ENCODE data around the gene RPL22.

RPL22 gene

GRCh38 chr1:6163973-6164617 lies 35.3 kb downstream of the RPL22 start:
- H3K9ac ChIP-seq (ENCODE audit: low read length), result no peak overlapping the region

GRCh38 chr1:6163191-6163972 lies 36.0 kb downstream of the RPL22 start:
- Histone ChIP-seq H3K4me3 (ENCODE audit: low read length) (no peak overlapping the region), H3K36me3 (ENCODE audit: control insufficient read depth, insufficient read depth, low read length) (no peaks in the 10 kb centered on the region), H3K27me3 (ENCODE audit: control insufficient read depth, insufficient read depth, low read length) (peaks cover 15% of the 10 kb centered on the region), H3K4me1 (ENCODE audit: control insufficient read depth, insufficient read depth, low read length) (no peaks in the 10 kb centered on the region), H3K9me3 (ENCODE audit: control insufficient read depth, low read length) (no peaks in the 10 kb centered on the region), H3K9ac (ENCODE audit: low read length) (no peak overlapping the region)

More at GRCh38 chr1:6163973-6164617, 35.3 kb downstream of the RPL22 start:
- no peaks in the 10 kb centered on the region for H3K36me3 ChIP-seq (ENCODE audit: control insufficient read depth, insufficient read depth, low read length)
- no peak overlapping the region for H3K4me3 ChIP-seq (ENCODE audit: low read length)
- peaks cover 15% of the 10 kb centered on the region for H3K27me3 ChIP-seq (ENCODE audit: control insufficient read depth, insufficient read depth, low read length)
- no peaks in the 10 kb centered on the region for H3K4me1 ChIP-seq (ENCODE audit: control insufficient read depth, insufficient read depth, low read length)
- H3K9me3 ChIP-seq (ENCODE audit: control insufficient read depth, low read length), result no peaks in the 10 kb centered on the region

- peaks cover 15% of the 10 kb centered on the region for H3K27me3 ChIP-seq (ENCODE audit: control insufficient read depth, insufficient read depth, low read length)
- H3K4me3 ChIP-seq (ENCODE audit: low read length), result no peak overlapping the region
- H3K4me1 ChIP-seq (ENCODE audit: control insufficient read depth, insufficient read depth, low read length), result no peaks in the 10 kb centered on the region
- no peaks in the 10 kb centered on the region for H3K9me3 ChIP-seq (ENCODE audit: control insufficient read depth, low read length)
- H3K9ac ChIP-seq (ENCODE audit: low read length), result no peak overlapping the region
- H3K36me3 ChIP-seq (ENCODE audit: control insufficient read depth, insufficient read depth, low read length), result no peaks in the 10 kb centered on the region
Measured at GRCh38 chr1:6162773-6163172, 36.6 kb downstream of the RPL22 start.

- Histone ChIP-seq H3K36me3 (ENCODE audit: control insufficient read depth, insufficient read depth, low read length) (no peaks in the 10 kb centered on the region), H3K4me1 (ENCODE audit: control insufficient read depth, insufficient read depth, low read length) (peaks cover 2% of the 10 kb centered on the region), H3K27me3 (ENCODE audit: control insufficient read depth, insufficient read depth, low read length) (peaks cover 15% of the 10 kb centered on the region), H3K4me3 (ENCODE audit: low read length) (no peak overlapping the region), H3K9me3 (ENCODE audit: control insufficient read depth, low read length) (no peaks in the 10 kb centered on the region), H3K9ac (ENCODE audit: low read length) (no peak overlapping the region)
Measured at GRCh38 chr1:6162341-6162740, 37.1 kb downstream of the RPL22 start.

GRCh38 chr1:6158181-6158580 lies 41.2 kb downstream of the RPL22 start:
- H3K4me1 ChIP-seq (ENCODE audit: control insufficient read depth, insufficient read depth, low read length), result peaks cover 7% of the 10 kb centered on the region
- no peaks in the 10 kb centered on the region for H3K9me3 ChIP-seq (ENCODE audit: control insufficient read depth, low read length)
- no peak overlapping the region for H3K9ac ChIP-seq (ENCODE audit: low read length)
- peaks cover 8% of the 10 kb centered on the region for H3K27me3 ChIP-seq (ENCODE audit: control insufficient read depth, insufficient read depth, low read length)
- no peaks in the 10 kb centered on the region for H3K36me3 ChIP-seq (ENCODE audit: control insufficient read depth, insufficient read depth, low read length)
- H3K4me3 ChIP-seq (ENCODE audit: low read length), result no peak overlapping the region

GRCh38 chr1:6157528-6158174 lies 41.7 kb downstream of the RPL22 start:
- H3K4me3 ChIP-seq (ENCODE audit: low read length), result no peak overlapping the region
- no peaks in the 10 kb centered on the region for H3K36me3 ChIP-seq (ENCODE audit: control insufficient read depth, insufficient read depth, low read length)
- H3K9ac ChIP-seq (ENCODE audit: low read length), result no peak overlapping the region
- H3K4me1 ChIP-seq (ENCODE audit: control insufficient read depth, insufficient read depth, low read length), result peaks cover 7% of the 10 kb centered on the region
- H3K9me3 ChIP-seq (ENCODE audit: control insufficient read depth, low read length), result no peaks in the 10 kb centered on the region
- peaks cover 8% of the 10 kb centered on the region for H3K27me3 ChIP-seq (ENCODE audit: control insufficient read depth, insufficient read depth, low read length)

- Histone ChIP-seq H3K27me3 (ENCODE audit: control insufficient read depth, insufficient read depth, low read length) (peaks cover 8% of the 10 kb centered on the region), H3K9ac (ENCODE audit: low read length) (no peak overlapping the region), H3K9me3 (ENCODE audit: control insufficient read depth, low read length) (no peaks in the 10 kb centered on the region), H3K36me3 (ENCODE audit: control insufficient read depth, insufficient read depth, low read length) (no peaks in the 10 kb centered on the region), H3K4me1 (ENCODE audit: control insufficient read depth, insufficient read depth, low read length) (peaks cover 7% of the 10 kb centered on the region), H3K4me3 (ENCODE audit: low read length) (no peak overlapping the region)
Measured at GRCh38 chr1:6157132-6157527, 42.3 kb downstream of the RPL22 start.

- Histone ChIP-seq H3K27me3 (ENCODE audit: control insufficient read depth, insufficient read depth, low read length) (peaks cover 6% of the 10 kb centered on the region), H3K9me3 (ENCODE audit: control insufficient read depth, low read length) (no peaks in the 10 kb centered on the region), H3K4me3 (ENCODE audit: low read length) (no peak overlapping the region), H3K4me1 (ENCODE audit: control insufficient read depth, insufficient read depth, low read length) (peaks cover 7% of the 10 kb centered on the region), H3K9ac (ENCODE audit: low read length) (no peak overlapping the region), H3K36me3 (ENCODE audit: control insufficient read depth, insufficient read depth, low read length) (no peaks in the 10 kb centered on the region)
Measured at GRCh38 chr1:6154525-6155319, 44.7 kb downstream of the RPL22 start.

GRCh38 chr1:6152882-6153281 lies 46.5 kb downstream of the RPL22 start:
- Histone ChIP-seq H3K4me3 (ENCODE audit: low read length) (no peak overlapping the region), H3K4me1 (ENCODE audit: control insufficient read depth, insufficient read depth, low read length) (peaks cover 10% of the 10 kb centered on the region), H3K9me3 (ENCODE audit: control insufficient read depth, low read length) (no peaks in the 10 kb centered on the region), H3K9ac (ENCODE audit: low read length) (no peak overlapping the region), H3K36me3 (ENCODE audit: control insufficient read depth, insufficient read depth, low read length) (no peaks in the 10 kb centered on the region), H3K27me3 (ENCODE audit: control insufficient read depth, insufficient read depth, low read length) (peaks cover 17% of the 10 kb centered on the region)

GRCh38 chr1:6152181-6152580 lies 47.2 kb downstream of the RPL22 start:
- Histone ChIP-seq H3K4me1 (ENCODE audit: control insufficient read depth, insufficient read depth, low read length) (peaks cover 6% of the 10 kb centered on the region), H3K9me3 (ENCODE audit: control insufficient read depth, low read length) (no peaks in the 10 kb centered on the region), H3K4me3 (ENCODE audit: low read length) (no peak overlapping the region), H3K27me3 (ENCODE audit: control insufficient read depth, insufficient read depth, low read length) (peaks cover 24% of the 10 kb centered on the region), H3K36me3 (ENCODE audit: control insufficient read depth, insufficient read depth, low read length) (no peaks in the 10 kb centered on the region), H3K9ac (ENCODE audit: low read length) (no peak overlapping the region)

GRCh38 chr1:6151291-6151822 lies 48.0 kb downstream of the RPL22 start:
- Histone ChIP-seq H3K27me3 (ENCODE audit: control insufficient read depth, insufficient read depth, low read length) (peaks cover 32% of the 10 kb centered on the region), H3K4me1 (ENCODE audit: control insufficient read depth, insufficient read depth, low read length) (peaks cover 4% of the 10 kb centered on the region), H3K9ac (ENCODE audit: low read length) (no peak overlapping the region), H3K4me3 (ENCODE audit: low read length) (no peak overlapping the region), H3K36me3 (ENCODE audit: control insufficient read depth, insufficient read depth, low read length) (no peaks in the 10 kb centered on the region), H3K9me3 (ENCODE audit: control insufficient read depth, low read length) (no peaks in the 10 kb centered on the region)
